Lower leg skin (tissue), 4 donors: ENCODE results near the gene SPDL1. TPM values are rescaled to one million over a fixed set of nuclear protein-coding genes. Genes with fewer than 3 reads are reported as not detected.

Experiments used
- DNase-seq, 2 donors: peaks; one replicate each; pipeline ENCODE4 v3.0.0-alpha.2; 2019; ENCODE audit warnings: low spot score in 2 of 2
- H3K4me3 ChIP-seq: fragments of 200-600 bp; sonication (generic); 2 replicates; pipeline ENCODE4 v1.5.1; 2017; ENCODE audit warnings: mild to moderate bottlenecking, low read depth; ENCODE audit not compliant: poor library complexity, severe bottlenecking
- POLR2A ChIP-seq, 2 donors: fragments of 450-650 bp; IDR thresholded peaks; one replicate each; pipeline ENCODE4 v1.6.1; 2016 to 2017; ENCODE audit warnings: antibody characterized with exemption in 2 of 2, mild to moderate bottlenecking in 1 of 2, moderate library complexity in 1 of 2
- WGBS, 2 donors: methylation state at CpG; one replicate each; pipeline ENCODE4 v1.1.5; 2018; 5-methylcytosine and 5-hydroxymethylcytosine counted together
- intact Hi-C: fragments of 100-400 bp; cut with DNase I; formaldehyde crosslinking; loops from one replicate; pipeline ENCODE4 v1.15.0; 2023; ENCODE audit warnings: low total_unique reads
- total RNA-seq, 4 donors: library from RNA; depleted of rRNA; stranded (reverse); fragments of >200 nt; gene quantifications; one replicate each; pipeline ENCODE4 v1.1.0, GENCODE V29; 2016
- TF ChIP-seq, protein P1 (sequence below), 3 donors: fragments of 450-650 bp; IDR thresholded peaks; one replicate each; pipeline ENCODE4 v1.5.1; 2016; ENCODE audit warnings: antibody characterized with exemption in 3 of 3, mild to moderate bottlenecking in 3 of 3, moderate library complexity in 2 of 3

SPDL1 gene
- total RNA-seq, 4 donors from 2014 or later, result 3.2 to 12.4 (median 5.2) TPM

DNA sequence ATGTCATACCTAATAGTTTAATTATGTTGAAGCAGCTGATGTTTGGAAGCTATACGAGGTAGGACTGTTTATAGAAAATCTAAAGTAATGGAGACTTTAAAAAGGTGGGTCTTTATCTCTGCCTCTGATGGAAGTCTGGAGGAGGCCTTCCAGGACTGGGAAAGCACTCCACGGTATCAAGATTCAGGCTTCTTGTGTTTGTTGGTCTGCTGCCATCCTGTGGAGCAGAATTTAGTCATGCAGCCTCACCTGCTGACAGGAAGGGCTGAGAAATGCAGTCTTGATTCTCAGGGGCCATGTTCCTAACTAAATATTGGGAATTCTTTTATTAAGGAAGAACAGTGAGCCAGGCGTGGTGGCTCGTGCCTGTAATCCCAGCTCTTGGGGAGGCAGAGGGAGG lies 15.9 kb downstream of the SPDL1 start:
- TF ChIP-seq, protein P1, sequence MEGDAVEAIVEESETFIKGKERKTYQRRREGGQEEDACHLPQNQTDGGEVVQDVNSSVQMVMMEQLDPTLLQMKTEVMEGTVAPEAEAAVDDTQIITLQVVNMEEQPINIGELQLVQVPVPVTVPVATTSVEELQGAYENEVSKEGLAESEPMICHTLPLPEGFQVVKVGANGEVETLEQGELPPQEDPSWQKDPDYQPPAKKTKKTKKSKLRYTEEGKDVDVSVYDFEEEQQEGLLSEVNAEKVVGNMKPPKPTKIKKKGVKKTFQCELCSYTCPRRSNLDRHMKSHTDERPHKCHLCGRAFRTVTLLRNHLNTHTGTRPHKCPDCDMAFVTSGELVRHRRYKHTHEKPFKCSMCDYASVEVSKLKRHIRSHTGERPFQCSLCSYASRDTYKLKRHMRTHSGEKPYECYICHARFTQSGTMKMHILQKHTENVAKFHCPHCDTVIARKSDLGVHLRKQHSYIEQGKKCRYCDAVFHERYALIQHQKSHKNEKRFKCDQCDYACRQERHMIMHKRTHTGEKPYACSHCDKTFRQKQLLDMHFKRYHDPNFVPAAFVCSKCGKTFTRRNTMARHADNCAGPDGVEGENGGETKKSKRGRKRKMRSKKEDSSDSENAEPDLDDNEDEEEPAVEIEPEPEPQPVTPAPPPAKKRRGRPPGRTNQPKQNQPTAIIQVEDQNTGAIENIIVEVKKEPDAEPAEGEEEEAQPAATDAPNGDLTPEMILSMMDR (IDR thresholded peaks at IDR 0.05), result no peak
- no peak for TF ChIP-seq POLR2A (IDR thresholded peaks at IDR 0.05)
- no peak for DNase-seq
- 91 to 93% methylated on average over 4 of the region's 4 CpGs for WGBS, 2 donors
- intact Hi-C loops, result no loop called here
- H3K4me3 ChIP-seq, result no peak overlapping the region

DNA sequence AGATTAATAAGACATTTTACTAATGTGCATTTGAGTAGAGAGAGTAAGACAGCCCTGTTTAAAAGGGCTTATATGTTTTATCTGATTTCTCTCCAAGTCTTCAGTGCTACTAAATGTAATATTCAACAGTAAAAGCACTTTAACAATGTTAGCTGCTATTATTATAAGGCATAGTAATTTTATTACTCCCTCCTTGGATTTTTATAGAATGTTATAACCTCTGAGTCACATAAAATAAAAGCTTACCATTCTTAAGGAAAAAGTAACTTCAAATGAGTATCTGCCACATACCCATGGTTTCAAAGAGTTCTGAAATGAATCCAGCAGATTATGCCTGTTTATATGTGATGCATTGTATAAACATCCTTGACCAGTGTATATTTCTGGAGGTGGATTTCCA lies 19.0 kb downstream of the SPDL1 start:
- DNase-seq, result no peak
- no peak for TF ChIP-seq POLR2A (IDR thresholded peaks at IDR 0.05)
- TF ChIP-seq, protein P1 (IDR thresholded peaks at IDR 0.05), result no peak
- H3K4me3 ChIP-seq, result no peak overlapping the region
- intact Hi-C loops, result no loop called here

DNA sequence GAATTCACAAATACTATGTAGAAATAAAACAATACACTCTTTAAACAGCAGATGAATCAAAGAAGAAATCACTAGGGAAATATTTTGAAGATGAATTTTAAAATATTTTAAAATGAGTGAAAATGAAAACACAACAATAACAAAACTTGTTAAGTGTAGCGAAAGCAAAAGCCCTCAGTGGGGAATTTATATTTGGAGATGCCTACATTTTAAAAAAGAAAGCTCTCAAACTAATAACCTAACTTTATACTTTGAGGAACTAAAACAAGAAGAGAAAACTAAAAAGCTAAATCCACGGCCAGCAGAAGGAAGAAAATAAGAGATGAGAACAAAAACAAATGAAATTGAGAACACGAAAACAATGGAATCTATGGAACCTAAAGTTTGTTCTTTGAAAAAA lies 22.7 kb downstream of the SPDL1 start:
- DNase-seq, result no peak
- 91 to 96% methylated on average over 3 of the region's 3 CpGs for WGBS, 2 donors
- no peak for TF ChIP-seq POLR2A (IDR thresholded peaks at IDR 0.05)
- TF ChIP-seq, protein P1 (IDR thresholded peaks at IDR 0.05), result no peak
- H3K4me3 ChIP-seq, result no peak overlapping the region
- intact Hi-C loops, result no loop called here

DNA sequence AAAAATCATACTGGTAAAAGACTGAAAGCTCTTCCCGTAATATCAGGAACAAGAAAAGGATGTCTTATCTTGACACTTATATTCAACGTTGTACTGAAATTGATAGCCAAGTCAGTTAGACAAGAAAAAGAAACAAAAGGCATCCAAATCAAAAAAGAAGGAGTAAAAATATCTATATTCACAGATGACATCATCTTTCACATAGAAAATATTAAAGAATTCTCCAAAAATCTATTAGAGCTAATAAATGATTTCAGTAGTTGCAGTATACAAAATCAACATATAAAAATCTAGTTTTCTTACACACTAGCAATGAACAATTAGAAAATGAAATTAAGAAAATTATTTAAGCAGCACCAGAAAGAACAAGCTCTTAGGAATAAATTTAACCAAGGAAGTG lies 24.3 kb downstream of the SPDL1 start:
- no peak overlapping the region for H3K4me3 ChIP-seq
- DNase-seq, result no peak
- WGBS, 2 donors, result 82 to 87% methylated on average over 2 of the region's 2 CpGs
- intact Hi-C loops, result no loop called here
- no peak for TF ChIP-seq POLR2A (IDR thresholded peaks at IDR 0.05)

DNA sequence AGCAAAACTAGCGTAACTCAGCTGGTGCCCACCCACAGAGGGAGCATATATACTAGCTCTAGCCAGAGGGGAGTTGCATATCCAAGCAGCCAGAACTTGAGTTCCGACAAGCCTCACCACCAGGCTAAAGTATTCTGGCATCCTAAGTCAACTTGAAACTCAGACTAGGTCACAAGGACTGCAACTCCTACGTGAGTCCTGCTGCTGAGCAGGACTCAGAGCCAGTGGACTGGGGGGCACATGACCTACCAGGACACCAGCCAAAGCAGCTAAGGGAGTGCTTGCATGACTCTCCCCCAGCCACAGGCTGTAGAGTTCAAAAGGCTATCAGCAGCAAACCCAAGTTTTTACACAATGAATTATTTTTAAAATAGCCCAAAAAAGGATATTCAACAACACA lies 26.1 kb downstream of the SPDL1 start:
- no peak for TF ChIP-seq POLR2A (IDR thresholded peaks at IDR 0.05)
- TF ChIP-seq, protein P1 (IDR thresholded peaks at IDR 0.05), result no peak
- 68 to 75% methylated on average over 3 of the region's 3 CpGs for WGBS, 2 donors
- no peak for DNase-seq
- no peak overlapping the region for H3K4me3 ChIP-seq
- intact Hi-C loops, result no loop called here

DNA sequence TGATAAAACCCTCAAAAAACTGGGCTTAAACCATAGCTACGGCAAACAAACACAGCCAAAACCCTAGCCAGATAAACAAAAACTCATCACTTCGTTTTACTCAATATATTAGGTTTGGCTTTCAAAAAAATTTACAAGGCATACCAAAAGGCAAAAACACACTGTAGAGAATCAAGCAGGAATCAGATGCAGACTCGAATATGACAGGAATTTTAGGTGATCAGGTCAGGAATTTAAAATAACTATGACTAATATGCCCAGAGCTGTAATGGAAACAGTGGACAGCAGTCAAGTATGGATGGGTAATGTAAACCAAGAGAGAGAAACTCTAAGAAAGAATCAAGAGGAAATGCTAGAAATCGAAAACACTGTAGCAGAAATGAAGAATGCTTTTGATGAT lies 27.0 kb downstream of the SPDL1 start:
- 76 to 77% methylated on average over 4 of the region's 4 CpGs for WGBS, 2 donors

More for the DNA sequence above, 27.0 kb downstream of the SPDL1 start:
- no peak for DNase-seq
- no peak overlapping the region for H3K4me3 ChIP-seq
- intact Hi-C loops, result no loop called here
- no peak for TF ChIP-seq POLR2A (IDR thresholded peaks at IDR 0.05)
- TF ChIP-seq, protein P1 (IDR thresholded peaks at IDR 0.05), result no peak
